Activated CD4-positive, alpha-beta T cell treated with anti-CD3 and anti-CD28 coated beads, Interleukin-2, amount 50 U/mL, for 48 hours (primary cell): ENCODE data around the gene KXD1.
A peak's percentile ranks its signal among the peaks of the same experiment; 100 is the strongest.
"Not testable (repeated sequence)": the region's sequence is repeated elsewhere in the genome, so short reads cannot be mapped to it uniquely, and the experiment has no call there.

Source experiments
- DNase-seq, 2 experiments: peaks; one replicate each; pipeline ENCODE4 v3.0.0-alpha.2; 2020

KXD1 gene, protein sequence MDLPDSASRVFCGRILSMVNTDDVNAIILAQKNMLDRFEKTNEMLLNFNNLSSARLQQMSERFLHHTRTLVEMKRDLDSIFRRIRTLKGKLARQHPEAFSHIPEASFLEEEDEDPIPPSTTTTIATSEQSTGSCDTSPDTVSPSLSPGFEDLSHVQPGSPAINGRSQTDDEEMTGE

DNA sequence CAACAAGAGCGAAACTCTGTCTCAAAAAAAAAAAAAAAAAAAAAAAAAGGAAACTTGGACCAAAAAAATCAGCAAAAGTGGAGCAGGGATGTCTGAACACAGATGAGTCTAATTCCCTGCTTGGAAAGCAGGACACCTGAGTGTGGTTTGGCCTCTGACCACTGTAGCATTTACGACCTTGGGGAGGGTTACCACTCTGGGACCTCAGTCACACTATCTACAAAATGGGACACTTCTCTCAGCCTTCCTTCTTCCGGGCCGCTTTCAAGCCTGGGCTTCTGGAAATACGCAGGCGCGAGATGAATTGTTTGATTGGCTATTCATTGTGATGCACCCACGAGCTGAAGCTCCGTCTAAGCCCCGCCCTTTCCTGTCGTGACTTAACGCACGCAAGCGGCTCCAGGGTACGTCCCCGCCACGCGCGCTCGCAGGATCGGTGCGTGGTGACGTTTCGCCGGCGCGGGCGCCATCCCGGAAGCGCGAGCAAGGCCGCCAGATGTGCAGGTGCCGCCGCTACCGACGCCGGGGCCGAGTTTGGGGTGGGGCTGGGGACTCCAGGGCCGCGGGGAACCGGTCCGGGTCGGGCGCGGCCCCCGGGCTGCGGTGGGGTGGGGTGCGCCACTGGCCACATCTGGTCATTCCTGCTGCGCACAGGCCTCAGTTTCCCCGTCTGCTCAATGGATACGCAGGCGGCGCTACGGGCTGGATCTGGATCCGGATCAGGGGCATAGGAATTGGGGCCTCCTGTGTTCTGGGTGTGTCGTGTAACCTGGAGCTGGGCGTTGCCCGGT is at the start of gene KXD1:
Gene KXD1 (plus strand): TSS at position 460 of the 791 bp plus-strand sequence. CDS start 4,187 bp downstream, outside the sequence.
- DNase-seq = peak; percentile 99

DNA sequence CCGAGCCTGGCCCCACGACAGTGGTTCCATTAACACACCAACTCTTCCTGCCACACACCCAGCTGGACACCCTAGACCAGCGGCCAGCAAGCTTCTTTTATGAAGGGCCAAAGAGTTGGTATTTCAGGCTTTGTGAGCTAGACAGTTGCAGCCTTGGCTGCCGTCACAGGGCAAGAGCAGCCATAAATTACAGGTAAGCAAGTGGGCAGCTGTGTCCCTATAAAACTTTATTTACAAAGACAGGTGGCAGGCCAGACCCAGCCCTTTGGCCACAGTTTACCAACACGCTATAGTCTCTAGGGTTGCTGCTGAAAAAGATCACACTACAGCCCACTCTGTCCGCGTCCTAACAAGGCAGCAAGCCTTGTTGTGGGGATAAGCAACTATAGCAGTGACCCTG is 49.1 kb upstream of the KXD1 start:
- no peak for DNase-seq

DNA sequence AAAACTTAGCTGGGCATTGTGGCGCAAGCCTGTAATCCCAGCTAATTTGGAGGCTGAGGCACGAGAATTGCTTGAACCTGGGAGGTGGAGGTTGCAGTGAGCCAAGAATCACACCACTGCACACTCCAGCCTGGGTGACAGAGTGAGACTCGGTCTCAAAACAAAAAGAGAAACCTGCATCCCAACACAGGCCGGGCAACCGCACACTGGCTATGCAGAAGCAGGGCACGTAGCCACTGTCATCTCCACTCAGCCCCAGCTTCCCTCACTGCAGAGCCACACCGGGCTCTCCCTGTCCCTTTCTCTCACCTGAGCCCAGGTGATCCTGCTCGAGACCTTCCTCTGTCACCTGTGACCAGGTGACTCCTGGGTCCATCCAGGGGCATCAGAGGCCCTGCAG is 47.5 kb upstream of the KXD1 start:
- DNase-seq = no peak

DNA sequence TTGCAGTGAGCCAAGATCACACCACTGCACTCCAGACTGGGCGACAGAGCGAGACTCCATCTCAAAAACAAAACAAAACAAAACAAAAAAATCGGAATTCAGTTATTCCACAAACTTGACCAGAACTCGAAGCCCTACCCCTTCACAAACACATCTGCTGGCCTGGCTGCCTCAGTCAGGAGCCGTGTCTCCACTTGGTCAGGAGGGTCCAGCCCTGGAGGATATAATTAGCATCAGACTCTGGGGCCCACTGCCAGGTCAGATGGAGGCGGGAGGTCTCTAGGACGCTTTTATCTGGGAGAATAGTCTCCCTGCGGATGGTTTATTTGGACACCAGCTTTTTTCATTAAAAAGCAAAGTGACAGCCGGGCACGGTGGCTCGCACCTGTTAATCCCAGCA is 43.8 kb upstream of the KXD1 start:
- DNase-seq = no peak

DNA sequence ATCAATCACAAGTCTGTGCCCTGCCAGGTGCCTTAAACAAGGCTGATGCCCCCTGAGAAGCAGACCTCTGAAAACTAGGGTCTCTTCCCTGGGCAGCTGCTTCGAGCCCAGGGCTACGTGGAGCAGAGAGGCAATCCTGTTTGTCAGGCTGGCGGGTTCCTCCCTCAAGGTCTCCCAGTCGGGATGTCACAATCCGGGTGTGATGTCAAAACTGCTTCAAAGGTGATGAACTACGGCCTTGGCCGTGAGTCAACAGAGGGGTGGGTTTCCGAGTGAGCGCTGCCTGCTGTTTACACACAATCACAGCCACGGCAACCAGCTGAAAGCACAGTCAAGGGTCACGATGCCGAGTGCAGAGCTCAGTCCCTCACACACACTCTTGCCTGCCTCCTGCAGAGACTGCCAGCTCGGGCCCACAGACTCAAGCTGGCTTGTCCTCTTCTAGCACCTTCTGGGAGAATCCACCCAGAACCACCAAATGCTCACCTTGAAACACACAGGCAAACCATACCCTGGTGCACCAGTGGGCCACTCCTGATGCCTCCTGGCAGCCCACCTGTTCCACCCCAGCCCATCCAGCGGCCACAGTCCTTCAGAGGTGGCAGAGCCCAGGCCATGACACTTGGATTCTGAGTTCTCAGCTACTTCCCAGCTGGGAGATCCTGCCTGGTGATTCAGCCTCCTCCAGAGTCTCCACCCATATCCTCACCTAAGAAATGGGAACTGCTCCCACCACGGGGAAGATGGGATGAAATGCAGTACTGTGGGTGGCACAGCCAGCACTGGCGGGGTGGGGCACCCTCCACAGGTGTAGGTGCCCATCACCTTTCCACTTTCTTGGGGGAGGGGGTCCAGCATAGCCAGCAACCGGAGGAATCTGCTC is 42.6 kb upstream of the KXD1 start:
- no peak for DNase-seq

DNA sequence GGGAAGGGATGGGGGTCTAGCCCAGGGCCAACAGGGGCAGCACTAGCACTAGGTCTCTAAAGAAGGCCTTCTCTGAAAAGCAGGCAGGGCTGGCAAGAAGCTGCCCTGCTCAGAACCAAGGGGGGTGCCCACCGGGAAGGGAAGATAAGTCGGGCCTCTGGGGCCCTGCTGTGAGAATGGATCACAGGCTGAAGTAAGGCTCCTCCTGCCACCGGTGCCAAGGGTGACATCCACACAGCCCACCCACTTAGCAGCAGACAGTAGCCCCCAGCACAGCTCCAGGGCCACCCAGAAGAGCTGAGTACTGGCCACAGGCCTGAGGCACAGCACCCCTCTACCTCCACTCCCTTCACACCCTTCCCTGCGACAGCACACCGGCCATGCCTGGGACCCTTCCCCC is 41.7 kb upstream of the KXD1 start:
- no peak for DNase-seq

DNA sequence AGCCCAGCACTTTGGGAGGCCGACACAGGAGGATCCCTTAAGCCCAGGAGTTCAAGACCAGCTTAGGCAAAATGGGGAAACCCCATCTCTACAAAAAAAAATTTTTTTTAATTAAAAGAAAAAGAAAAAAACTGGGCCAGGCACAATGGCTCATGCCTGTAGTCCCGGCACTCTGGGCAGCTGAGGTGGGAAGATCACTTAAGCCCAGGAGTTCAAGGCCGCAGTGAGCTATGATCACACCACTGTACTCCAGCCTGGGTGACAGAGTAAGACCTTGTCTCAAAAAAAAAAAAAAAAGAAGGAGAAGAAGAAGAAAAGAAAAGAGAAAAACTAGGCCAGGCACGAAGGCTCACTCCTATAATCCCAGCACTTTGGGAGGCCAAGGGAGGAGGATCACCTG is 40.1 kb upstream of the KXD1 start:
- DNase-seq = no peak

DNA sequence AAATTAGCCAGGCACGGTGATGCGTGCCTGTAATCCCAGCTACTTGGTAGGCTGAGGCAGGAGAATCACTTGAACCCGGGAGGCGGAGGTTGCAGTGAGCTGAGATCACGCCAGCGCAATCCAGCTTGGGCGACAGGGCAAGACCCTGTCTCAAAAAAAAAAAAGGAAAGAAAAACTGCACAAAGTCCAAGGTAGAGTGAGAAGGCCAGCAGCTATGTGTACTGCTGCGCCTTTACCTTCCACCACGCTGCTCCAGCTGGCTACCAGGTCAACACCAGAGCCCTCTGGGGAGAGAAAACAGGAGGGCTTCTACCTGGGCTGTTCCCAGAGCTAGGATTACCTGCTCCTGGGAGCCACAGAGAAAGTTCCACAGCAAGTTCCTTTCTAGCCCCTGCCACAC is 39.0 kb upstream of the KXD1 start:
- no peak for DNase-seq

DNA sequence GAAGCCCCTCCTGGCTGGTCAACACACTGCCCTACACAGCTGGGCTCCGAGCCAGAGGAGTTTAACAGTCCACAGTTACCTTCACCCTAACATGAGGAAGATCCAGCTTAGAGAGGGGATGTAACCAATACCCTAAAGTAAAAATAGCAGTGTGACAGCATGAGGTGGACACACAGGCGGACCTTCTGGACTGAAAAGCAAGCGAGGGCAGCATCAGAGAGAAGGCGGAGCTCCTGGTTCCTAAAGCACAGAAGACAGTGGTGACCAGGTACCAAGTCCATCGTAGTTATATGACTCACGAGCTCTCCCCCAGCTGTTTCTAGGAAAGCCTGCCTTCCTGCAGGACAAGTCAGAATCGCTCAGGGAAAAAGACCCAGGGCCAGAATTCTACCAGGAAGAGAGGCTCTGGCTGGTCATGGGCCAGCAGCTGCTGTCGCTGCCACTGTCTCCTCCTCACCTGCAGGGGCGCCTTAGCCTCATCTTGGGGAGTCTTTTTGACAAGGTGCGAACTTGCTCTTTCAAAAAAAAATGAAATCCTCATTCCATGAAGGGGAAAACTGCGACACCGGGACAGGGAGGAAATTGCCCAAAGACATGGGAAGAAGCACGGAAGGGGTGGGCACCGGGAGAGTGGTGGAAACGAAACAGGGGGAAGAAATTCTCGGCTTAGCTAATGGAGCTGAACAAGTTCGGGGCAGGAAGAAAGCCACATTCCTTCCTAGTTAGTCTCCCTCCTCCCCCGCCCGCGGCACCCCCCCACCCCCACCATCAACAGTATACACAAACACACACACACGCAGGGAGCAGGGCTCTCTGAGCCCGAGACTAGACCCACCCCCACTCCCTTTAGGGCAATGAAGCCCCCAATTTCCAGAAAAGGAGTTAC is 37.5 kb upstream of the KXD1 start:
- DNase-seq = peak; percentile 54 to 69

DNA sequence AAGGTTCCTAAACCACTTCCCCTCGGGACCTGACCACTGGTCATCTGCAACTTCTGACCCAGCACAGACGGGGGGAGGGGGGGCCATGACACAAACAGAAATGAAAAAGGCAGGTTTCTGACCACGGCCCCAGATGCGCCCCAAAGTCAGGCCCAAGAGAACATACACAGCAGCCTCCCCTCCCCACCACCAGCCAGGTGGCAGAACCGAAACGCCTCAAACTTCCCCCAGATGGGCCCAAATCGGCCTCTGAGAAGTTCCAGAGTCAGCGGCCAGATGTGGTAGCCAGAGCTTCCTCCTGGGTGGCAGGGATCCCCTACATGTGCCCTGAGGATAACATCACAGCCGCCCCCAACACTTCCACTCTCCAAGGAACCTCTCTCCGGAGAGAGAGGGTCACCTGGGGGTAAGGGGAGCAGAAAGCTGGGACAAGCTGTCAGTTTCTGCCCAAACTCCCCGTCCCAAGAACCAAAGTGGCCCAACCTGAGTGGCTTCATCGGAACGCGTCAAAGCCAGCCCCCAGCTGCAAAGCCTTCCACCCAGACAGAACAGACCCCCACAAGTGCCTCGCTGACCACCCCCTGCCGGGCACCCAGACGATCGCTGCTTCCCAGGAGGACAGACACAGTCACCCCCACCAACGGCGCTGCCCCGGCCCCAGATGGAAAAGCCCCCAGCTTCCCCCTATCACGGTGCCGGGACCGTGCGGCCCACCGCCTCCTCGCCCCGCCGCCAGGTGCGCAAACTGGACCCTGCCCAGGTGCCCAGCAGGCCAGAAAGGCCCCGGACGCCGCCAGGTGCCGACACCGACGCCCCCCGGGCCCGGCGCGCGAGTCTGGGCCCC is 36.6 kb upstream of the KXD1 start:
- DNase-seq = peak in 1 of 2 experiments; percentile 29

DNA sequence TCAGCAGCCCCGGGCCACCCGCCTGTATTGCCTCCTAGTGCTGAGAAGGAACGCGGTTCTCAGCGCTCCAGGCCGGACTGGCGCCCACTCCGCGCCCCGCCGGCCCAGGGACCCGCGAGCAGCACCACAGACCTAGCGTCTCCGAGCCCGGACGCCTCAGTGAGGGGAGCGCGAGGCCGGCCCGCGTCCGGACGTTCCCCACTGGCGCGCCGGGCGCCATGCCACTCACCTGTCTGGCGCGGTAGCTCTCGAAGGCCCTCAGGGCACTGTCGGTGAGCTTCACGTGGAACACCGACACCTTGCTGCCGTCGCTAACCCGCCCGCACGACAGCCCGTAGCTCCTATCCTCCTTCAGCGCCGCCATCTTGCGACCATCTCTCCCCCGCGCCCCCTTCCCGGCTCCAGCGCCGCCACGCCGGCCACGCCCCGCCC is 36.0 kb upstream of the KXD1 start, which contains the start of gene ELL:
Gene ELL (minus strand): TSS at position 379 of the 432 bp plus-strand sequence. CDS start 15 bp downstream, at position 364.
- no peak for DNase-seq

DNA sequence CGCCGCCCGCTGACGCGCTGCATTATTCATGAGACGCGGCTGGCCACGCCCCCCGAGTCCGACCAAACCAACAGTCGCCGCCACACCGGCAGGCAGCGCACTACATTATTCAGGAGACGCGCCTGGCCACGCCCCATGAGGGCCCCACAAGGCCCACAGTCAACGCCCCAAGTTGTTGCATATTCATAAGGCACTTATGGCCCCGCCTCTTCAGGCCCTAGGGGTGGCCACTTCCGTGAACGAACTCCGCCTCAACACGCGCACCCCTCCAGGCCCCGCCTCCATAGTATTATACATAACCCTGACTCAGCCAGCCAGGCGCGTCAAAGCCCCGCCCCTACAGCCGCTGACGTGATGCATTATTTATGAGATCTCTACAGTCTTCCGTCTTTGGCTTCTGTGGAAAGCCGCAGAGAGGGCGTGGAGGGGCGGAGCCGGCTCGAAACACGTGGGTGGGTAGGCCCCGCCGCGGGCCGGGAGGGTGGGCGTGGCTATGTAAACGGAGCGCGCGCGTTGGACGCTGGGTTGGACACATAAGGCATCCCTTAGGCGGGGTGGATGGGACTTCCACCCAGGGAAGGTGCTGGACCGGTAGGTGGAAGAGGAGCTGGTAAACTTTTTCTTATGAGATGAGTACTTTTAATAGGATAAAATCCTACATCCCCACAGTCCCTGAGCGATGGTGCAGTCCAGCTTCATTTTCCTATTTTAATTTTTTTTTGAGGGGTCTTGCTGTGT is 35.4 kb upstream of the KXD1 start:
- peak; percentile 100 for DNase-seq

DNA sequence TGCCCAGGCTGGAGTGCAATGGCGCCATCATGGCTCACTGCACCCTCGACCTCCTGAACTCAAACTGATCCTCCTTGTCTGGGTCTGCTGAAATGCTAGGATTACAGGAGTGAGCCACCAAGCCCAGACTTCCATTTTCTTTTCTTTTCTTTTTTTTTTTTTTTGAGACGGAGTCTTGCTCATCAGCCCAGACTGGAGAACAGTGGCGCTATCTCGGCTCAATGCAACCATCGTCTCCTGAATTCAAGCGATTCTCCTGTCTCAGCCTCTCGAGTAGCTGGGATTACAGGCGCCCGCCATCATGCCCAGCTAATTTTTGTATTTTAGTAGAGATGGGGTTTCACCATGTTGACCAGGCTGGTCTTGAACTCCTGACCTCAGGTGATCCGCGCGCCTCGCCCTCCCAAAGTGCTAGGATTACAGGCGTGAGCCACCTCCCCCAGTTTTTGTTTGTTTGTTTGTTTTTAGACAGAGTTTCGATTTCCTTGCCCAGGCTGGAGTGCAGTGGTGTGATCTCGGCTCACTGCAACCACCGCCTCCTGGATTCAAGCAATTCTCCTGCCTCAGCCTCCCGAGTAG is 34.7 kb upstream of the KXD1 start:
- not testable (repeated sequence) for DNase-seq

DNA sequence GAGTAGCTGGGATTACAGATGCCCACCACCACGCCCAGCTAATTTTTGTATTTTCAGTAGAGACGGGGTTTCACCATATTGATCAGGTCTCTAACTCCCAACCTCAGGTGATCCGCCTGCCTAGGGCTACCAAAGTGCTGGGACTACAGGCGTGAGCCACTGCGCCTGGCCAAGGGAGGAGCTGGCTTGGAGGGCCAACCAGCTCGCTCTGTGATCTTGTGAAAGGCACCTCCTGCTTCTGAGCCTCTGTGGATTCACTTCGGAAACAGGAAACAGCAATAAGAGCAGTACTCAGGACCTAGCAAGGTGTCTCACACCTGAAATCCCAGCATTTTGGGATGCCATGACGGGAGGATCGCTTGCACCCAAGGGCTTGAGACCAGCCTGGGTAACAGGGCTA is 33.8 kb upstream of the KXD1 start:
- no peak for DNase-seq

DNA sequence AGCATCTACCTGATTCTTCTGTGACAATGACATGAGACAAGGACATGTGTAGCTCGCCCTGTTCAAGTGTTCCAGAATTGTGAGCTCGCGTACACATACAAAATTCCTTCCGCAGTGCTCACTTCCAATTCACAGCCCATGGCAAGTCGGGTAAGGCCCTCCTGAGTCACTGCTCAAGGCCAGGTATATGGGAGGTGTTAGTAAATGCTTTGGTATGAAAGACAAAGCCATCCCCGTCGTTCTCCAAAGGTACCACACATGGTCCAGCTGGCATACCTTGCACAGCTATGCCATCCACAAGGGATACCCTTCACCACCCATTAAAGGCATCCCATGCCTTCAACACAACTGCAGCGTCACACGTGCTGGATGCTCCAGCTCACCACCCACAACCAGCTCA is 31.4 kb upstream of the KXD1 start:
- no peak for DNase-seq

DNA sequence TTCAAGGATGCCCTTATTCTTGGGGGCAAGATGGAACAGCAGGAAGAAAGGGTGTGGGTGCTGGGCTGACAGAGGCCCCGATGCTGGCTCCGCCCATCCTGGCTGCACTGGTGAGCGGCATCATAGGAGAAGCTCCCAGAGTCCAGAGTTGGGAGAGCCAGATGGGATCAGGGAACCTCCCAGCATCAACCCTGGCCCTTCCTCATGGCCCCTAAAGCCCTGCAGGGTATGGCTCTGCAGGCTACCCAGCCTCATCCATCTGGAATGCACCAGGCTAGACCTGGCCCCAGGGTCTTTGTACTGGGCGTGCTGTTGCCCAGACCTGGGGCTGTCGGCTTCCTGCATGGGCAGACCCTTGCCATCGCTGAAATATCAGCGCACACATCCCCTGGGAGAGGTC is 27.9 kb upstream of the KXD1 start:
- DNase-seq = no peak

DNA sequence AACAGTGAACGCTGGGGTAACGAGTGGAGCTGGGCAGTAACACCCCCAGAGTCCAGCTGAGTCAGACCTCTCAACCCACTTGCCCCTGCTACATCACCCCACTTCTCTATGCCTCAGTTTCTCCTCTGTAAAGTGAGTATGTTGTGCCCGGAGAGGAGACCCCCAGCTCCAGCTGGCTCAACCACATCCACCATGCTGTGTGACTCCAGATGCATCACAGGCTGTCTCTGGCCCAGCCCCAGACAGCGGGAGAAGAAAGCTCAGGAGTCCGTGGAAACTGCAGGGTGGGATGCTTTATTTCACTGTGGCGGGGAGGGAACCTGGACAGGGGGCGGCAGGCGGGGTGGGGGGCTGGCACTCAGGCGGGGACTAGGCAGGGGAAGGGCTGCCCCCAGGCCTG is 26.2 kb upstream of the KXD1 start:
- no peak for DNase-seq

DNA sequence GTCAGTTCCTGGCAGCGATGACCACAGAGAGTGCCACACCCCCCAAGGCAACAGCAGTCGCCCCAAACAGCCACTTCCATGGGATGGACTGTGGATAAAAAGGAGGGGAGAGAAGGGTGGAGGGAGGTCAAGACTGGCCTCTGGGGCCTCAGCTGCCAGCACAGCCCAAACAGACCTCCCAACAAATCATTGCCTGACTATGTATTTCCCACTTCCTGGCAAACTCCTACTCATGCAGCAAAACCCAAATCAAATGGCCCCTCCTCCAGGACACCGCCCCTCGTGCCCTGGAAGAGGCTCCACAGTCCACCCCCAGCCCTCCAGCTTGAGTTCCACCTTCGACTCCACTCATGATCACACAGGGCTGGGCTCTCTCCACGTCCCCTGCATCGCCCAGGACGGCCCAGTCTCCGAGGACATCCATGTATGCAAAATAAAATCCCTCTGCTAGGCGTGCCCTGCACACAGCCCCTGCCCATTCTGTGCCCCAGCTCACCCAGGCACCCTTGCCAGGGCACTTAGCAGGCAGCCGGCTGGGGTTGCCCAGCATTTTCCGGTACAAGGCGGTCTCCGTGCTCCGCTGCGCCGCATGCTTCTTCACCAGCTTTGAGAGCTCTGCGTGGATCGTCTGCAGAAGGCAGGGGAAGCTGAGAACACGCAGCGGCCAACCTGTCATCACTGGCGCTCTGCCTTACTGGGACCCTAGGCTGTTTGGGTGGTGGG is 25.3 kb upstream of the KXD1 start:
- no peak for DNase-seq

DNA sequence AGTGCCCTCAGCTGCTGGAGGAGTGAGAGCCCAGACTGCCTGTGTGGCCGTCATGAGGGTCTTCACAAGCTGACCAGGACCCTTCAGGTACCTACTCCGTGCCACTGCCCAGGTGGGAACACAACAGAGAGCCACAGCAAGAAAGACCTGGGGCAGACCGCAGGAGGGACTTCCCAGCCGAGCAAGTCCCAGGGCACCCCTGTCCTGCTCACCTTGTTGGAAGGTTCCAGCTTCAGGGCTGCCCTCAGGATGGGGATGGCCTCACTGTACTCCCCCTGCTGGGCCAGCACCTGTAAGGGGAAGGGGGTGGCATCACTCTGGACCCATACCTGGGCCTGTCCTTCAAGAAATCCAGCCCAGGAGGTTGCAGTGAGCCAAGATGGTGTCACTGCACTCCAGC is 24.6 kb upstream of the KXD1 start:
- no peak for DNase-seq

DNA sequence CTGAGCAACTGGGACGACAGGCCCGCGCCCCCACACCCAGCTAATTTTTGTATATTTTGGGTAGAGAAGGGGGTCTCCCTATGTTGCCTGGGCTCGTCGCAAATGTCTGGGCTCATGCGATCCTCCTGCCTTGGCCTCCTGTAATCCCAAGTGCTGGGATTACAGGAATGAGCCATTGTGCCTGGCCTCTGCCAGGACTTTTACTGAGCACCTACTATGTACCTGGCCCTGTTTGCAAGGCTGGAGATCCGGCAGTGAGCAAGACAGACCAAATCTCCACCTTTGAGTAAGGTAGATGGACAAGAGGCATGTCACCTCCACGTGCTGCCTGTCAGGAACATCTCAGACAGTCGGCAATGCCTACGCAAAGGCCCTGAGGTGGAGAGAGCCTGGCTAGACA is 21.2 kb upstream of the KXD1 start:
- DNase-seq = no peak
